HG03139 (cell line): ENCODE measurements around the gene LMTK3.
"Not testable (repeated sequence)": the region's sequence is repeated elsewhere in the genome, so short reads cannot be mapped to it uniquely, and the experiment has no call there.

ENCODE experiments used
- ATAC-seq: cut with Tn5 transposase; IDR thresholded peaks from one replicate; pipeline ENCODE4 v1.9.1; 2021; ENCODE audit not compliant: unreplicated experiment

LMTK3 gene

DNA sequence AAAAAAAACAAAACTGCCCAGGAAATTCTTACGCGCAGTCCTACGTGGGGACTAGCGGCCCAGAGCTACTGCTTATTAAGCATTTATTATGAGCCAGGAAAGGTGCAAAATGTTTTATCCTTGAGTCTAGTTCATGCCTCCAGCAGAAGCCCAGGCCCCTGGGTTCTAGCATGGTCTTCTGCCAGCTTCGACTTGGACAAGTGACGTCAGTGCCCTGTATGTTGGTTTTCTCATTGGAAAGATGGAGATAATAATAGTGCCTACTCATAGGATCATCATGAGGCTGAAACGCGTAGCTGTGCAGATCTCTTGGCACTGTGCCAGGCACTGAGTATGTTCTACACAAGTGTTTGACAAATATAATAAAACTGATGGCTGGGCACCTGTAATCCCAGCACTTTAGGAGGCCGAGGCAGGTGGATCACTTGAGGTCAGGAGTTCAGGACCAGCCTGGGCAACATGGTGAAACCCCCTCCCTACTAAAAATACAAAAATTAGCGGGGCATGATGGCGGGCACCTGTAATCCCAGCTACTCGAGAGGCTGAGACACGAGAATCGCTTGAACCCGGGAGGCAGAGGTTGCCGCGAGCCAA lies 28.0 kb upstream of the LMTK3 start:
- no peak for ATAC-seq

GRCh38 chr19:48538057-48538456 lies 26.4 kb upstream of the LMTK3 start:
- ATAC-seq, result not testable (repeated sequence)

- ATAC-seq, result no peak
Observed at GRCh38 chr19:48537541-48537940, 25.9 kb upstream of the LMTK3 start.

DNA sequence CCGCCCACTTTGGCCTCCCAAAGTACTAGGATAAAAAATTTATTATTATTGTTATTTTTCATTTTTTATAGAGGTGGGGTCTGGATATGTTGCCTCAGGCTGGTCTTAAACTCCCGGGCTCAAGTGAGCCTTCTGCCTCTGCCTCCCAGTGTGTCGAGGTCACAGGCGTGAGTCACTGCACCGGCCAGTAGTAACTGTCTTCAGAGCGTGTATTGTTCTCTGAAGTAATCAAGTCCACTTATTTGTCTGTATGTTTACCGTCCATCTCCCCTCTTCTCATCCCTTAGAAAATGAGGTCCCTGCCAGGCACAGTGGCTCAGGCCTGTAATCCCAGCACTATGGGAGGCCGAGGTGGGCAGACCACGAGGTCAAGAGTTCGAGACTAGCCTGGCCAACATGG lies 22.1 kb upstream of the LMTK3 start:
- no peak for ATAC-seq

DNA sequence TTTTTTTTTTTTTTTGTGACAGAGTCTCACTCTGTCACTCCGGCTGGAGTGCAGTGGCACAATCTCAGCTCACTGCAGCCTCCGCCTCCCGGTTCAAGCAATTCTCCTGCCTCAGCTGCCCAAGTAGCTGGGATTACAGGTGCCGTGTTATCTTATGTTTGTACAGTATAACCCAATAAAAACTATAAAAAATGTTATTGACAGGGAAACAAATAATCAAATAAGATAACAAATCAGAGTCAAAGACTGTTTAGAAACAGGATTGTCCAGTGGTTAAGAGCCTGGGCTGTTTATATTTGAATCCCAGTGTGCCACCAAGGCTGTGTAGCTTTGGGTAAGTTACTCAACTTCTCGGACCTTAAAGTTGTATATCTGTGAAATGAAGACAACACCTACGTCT lies 19.1 kb upstream of the LMTK3 start:
- no peak for ATAC-seq

- no peak for ATAC-seq
Observed at GRCh38 chr19:48530066-48530720, 18.6 kb upstream of the LMTK3 start.

DNA sequence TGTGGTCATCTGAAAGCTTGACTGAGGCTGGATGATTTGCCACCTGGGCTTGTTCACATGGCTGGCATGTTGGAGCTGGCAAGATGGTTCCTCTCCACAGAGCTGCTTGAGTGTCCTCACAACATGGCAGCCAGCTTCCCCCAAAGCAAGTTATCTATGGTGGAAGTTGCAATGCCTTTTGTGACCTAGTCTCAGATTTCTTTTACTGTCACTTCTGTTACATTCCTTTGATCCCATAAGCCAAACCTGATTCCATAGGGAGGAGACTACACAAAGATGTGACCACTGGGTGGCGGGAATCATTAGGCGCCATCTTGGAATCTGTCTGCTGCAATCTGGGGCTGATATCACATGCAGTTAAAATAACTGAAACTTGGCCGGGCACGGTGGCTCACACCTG lies 17.5 kb upstream of the LMTK3 start:
- no peak for ATAC-seq

DNA sequence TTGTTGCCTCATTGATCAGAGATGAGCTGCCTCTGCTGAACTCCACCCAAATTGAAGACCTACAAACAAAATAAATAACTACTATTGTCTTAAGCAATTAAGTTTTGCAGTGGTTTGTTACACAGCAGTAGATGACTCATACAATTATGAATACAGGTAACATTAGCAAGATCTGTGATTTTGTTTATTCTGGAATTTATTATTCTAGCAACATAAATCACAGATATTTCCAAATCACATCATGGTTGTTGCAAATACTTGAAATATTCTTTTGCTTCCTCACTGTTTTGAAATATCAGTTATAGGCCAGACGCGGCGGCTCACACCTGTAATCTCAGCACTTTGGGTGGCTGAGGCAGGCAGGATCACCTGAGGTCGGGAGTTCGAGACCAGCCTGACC lies 13.1 kb upstream of the LMTK3 start:
- no peak for ATAC-seq

- ATAC-seq, result no peak
Observed at GRCh38 chr19:48524221-48524620, 12.6 kb upstream of the LMTK3 start.

DNA sequence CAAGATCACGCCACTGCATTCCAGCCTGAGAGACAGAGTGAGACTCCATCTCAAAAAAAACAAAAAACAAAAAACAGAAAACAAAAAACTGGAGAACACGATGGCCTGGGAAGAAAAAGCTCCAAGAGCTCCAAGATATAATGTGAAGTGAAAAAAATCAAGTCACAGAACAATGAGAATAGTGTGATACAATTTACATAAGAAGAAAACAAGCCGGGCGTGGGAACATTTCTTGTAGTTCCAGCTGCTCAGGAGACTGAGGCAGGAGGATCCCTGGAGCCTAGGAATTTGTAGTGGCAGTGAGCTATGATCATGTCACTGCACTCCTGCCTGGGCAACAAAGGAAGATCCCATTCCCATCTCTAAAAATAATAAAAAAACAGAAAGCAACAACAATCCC lies 8.5 kb upstream of the LMTK3 start:
- no peak for ATAC-seq

- ATAC-seq, result not testable (repeated sequence)
Observed at GRCh38 chr19:48519426-48519825, 7.8 kb upstream of the LMTK3 start.

DNA sequence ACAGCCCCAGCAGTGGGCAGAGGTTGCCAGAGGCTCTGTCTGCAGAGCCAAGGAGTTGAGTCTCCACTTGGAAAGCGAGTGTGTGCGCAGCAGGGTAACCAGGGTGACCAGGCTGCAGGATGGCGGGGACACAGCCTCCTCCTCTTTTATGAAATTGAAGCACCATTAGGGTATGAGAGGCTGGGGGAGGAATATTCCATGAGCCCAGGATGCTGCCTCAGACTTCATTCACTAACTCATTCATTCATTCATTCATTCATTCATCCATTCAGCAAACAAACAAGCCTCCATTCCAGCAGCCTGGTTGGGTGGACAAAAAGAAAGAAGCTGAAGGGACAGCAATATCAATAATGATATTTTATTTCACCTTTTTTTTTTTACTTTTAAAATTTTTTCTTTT lies 6.6 kb upstream of the LMTK3 start:
- no peak for ATAC-seq

DNA sequence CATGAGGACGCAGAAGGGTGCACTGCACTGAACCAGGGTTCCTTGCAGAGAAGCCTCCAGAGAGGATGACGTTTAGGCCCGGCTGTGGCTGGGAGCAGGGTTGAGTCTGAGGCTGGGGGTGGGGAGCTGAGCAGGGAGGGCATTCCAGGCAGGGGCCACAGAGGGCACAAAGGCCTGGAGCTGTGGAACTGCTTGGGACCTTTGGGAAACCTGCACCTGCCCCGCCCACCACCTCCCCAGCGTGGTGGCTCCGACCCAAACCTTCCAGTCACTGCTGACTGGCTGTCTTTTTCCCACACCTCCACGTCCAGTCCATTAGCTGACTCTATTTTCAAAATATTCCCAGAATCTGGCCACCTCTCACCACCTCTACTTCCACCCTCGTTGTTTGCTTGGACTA lies 4.9 kb upstream of the LMTK3 start:
- no peak for ATAC-seq

DNA sequence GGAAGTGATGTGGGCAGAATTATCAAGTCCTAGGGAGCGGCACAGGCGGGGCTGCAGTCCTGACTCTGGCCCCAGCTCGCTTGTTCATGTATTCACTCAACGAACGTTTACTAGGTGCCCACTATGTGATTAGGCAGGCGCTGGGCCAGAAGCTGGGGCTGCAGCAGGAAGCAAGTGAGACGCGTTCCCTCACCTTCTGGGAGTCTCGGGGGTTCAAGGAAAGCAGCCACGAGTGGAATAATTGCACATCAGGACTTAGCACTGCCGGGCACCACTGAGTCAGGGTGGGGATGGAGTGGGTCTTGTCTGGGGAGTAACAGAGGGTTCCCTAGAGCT lies 2.5 kb upstream of the LMTK3 start:
- ATAC-seq, result no peak

DNA sequence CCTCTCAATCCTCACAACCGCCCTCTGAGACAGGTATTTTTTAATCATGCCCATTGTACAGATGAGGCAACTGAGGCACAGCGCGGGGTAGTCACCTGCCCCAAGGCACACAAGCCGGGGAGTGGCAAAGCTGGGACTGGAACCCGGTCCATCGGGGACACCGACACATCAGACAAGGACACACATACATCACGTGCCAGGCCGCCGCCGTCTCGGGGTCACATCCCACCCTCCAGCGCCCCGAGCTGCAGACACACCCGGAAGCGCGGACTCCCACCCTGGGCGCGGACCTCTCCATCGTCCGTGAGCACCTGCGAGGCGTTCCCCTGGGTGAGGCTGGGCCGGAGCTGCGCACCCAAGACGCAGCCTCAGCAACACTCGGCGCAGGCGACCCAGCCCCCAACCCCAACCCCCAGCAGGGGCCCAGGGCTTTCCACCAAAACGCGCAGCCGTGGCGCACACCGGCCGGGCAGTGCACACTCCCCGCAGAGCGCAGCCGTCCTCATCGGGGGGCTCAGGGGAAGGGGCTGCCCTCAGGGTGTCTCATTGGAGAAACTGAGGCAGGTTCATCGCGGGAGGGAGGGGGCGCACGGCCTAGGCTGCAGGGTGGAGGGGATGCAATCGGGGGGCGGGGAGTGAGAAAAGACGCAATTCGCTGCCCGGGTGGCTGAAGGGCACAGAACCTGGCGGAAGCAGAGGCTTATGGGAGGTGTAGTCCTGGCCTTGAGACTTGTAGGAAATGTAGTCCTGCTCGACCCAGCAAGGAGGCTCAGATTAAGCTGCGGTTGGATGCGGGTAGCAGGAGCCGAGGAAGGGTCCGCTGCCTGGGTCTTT lies 1.9 kb upstream of the LMTK3 start:
- no peak for ATAC-seq

- no peak for ATAC-seq
Observed at GRCh38 chr19:48512504-48513288, 1.1 kb upstream of the LMTK3 start.

DNA sequence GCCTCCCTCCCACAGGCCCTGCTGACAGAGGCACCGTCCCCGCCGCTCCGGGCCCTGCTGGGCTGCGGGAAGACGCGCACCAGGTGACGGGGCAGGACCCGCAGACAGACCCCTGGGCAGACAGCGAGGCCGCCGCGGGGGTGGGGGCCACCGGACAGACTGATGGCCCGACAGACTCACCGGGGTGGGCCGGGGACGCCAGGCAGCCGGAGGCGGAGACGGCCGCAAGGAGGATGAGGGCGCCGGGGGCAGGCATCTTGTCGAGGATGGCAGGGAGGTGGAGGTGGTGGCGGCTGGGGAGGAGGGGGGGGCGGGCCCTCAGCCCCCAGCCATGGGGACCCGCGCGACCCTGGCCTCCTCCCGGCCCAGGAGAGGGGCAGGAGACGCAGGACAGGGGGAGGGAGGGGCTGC lies 309 bp downstream of the LMTK3 start:
- ATAC-seq, result no peak

DNA sequence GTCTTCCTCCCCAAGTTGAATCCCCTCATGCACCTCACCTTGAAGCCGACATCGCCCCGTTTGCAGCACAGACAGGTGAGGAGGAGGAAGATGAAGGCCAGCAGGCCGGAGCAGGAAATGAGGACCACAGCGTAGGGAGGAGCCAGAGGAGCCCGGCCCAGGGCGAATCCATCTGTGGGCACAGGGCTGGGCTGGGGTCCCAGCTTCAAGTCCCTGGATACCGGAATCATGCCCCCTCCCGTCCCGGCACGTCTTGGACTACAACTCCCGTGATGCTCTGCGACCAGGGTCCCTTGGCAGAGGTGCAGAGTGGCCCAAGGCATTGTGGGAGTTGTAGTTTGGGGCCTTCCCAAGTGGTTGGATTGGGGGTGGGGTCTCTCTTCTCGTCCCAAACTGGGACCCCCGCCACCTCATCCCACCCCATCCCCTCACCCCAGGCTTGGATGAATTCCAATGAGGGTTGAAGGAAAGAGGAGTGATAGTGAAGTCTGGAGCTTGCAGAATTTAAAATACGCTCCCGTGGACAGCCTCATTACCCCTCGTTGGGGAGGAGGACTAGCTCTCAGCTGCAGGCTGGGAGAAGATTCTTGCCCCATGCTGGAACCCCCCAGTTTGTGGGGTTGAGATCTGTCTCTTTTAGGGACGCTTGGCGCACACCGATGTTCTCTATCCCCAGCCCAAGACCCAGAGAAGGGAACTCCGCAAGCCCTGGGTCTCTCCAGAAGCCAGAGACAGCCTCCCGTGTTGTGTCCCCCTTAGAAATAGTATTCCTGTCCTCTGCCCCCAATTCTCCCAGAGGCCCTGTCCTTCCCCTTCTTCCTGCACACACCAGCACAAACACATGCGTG lies 990 bp downstream of the LMTK3 start:
- ATAC-seq, result no peak

DNA sequence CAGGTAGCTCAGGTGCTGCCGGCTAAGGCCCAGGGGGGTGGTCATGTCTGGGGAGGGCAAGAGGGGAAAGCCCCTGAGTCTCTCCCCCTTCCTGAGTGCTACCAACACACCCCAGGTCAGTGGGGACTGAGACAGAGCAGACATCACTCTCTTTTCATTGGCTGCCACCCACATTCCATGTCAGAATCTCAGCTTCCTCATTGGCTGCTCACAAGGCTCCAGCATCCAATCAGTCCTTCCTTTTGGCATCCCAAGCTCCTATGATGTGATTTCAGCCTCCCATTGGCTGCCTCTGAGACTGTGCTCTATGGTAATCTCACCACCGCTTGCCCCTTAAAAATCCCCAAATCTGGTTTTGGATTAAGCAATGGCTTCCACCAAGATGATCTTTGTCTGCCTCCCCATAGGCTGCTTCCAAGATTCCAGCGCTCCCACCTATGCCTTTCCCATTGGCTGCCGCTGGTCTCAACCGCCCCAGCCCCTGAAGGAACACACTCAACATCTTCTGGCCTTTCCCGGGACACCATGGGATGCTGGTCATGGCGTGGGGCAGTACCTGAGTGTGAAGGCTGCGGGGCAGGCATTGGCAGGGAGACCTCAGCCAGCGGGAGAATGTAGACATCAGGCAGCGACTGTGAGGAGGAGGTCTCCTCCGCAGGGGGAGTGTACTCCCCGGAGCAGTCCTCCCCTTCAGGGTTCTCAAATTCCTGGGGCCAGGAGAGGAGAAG lies 2.0 kb downstream of the LMTK3 start:
- ATAC-seq, result no peak
